Psoas muscle (tissue), 8 donors: ENCODE results near the gene NTRK2. TPM values are rescaled to one million over a fixed set of nuclear protein-coding genes. Genes with fewer than 3 reads are reported as not detected.

Experiments
- ATAC-seq, 4 donors: fragments of 200-7000 bp; cut with Tn5 transposase; one replicate each; pipeline ENCODE4 v1.9.1; 2020; ENCODE audit warnings: moderate library complexity in 3 of 4, mild to moderate bottlenecking in 2 of 4
- DNase-seq, 2 donors: peaks; one replicate each; pipeline ENCODE4 v3.0.0-alpha.2; 2020
- H3K27ac ChIP-seq: fragments of 200-600 bp; one replicate; pipeline ENCODE4 v1.8.0; 2022
- H3K27me3 ChIP-seq, 3 donors: fragments of 200-600 bp in 1 of 3; one replicate each; pipeline versions ENCODE4 v1.6.1 to v1.8.0; 2013 to 2022; ENCODE audit warnings: low read length in 2 of 3, mild to moderate bottlenecking in 2 of 3, moderate library complexity in 1 of 3; ENCODE audit not compliant: insufficient read depth in 3 of 3
- H3K36me3 ChIP-seq, 2 donors: fragments of 200-600 bp in 1 of 2; one replicate each; pipeline versions ENCODE4 v1.6.1 to v1.8.0; 2013 to 2022; ENCODE audit warnings: low read depth in 1 of 2, mild to moderate bottlenecking in 1 of 2, moderate library complexity in 1 of 2; ENCODE audit not compliant: insufficient read depth in 1 of 2
- H3K4me1 ChIP-seq: fragments of 200-600 bp; one replicate; pipeline ENCODE4 v1.8.0; 2022
- H3K4me3 ChIP-seq: fragments of 200-600 bp; one replicate; pipeline ENCODE4 v1.8.0; 2022; ENCODE audit warnings: mild to moderate bottlenecking
- H3K9me3 ChIP-seq: fragments of 200-600 bp; one replicate; pipeline ENCODE4 v1.8.0; 2022
- WGBS, 3 donors: extraction: QIAGEN DNeasy Blood & Tissue Kit; methylation state at CpG; one replicate each; pipeline versions ENCODE4 v1.1.6 to v1.1.7; 2013; 5-methylcytosine and 5-hydroxymethylcytosine counted together
- intact Hi-C, 2 donors: fragments of 100-400 bp; cut with DNase I; formaldehyde crosslinking; loops; one replicate each; pipeline versions ENCODE4 v1.11.0 to v1.14.2; 2022
- long read RNA-seq, 2 donors: library from polyadenylated mRNA; unstranded; transcript quantifications; one replicate each; pipeline ENCODE4 v2.0.0, GENCODE V29; 2021
- polyA plus RNA-seq, 3 donors: library from polyadenylated mRNA; stranded (reverse); fragments of 200-250 nt; gene quantifications; one replicate each; pipeline ENCODE4 v1.2.3, GENCODE V29; 2013
- total RNA-seq, 4 donors: library from RNA; stranded (reverse); fragmentation: NEBNext Ultra II Directional in 2 of 4; extraction: Animal tissue kit (Norgen Biotek cat#: 25700) in 2 of 4; gene quantifications; one replicate each; pipeline versions ENCODE4 v1.2.1 to v1.2.4, GENCODE V29; 2021 to 2023
- TF ChIP-seq, protein P1 (sequence below): fragments of 200-600 bp; IDR thresholded peaks from one replicate; pipeline ENCODE4 v1.8.0; 2022; ENCODE audit warnings: antibody characterized with exemption
- donor health status: healthy with polysubstance abuse.
- donor health status: DM: no; HTN: no; CAD: no; lungs with moderate emphysema.
- donor health status: Bipolar disorder and iron deficiency.
- donor health status: healthy.
- donor health status: DM: yes; HTN: yes; CAD: no.
- donor health status: DM: no; HTN: no; CAD: no.
- donor health status: DM: no; HTN: no; CAD: no.
- donor health status: DM: yes; HTN: yes; CAD: no.

The NTRK2 gene
- total RNA-seq (1 to 10 TPM; 1.1 to 3.6 (median 1.4) TPM), polyA plus RNA-seq (1 to 10 TPM in 1 of 3 donors, under 1 TPM in 2; 0.46 to 1.4 (median 0.65) TPM)
- long read RNA-seq, donor 1, full-length matches to known transcripts, result 2 of 2 reads
- long read RNA-seq, donor 1, partial matches to known transcripts, result 0 of 2 reads
- long read RNA-seq, donor 1, other reads (novel, unspliced or antisense), result 0 of 2 reads
- long read RNA-seq, donor 2, full-length matches to known transcripts, result 4 of 6 reads
- long read RNA-seq, donor 2, partial matches to known transcripts, result 1 of 6 reads
- long read RNA-seq, donor 2, other reads (novel, unspliced or antisense), result 1 of 6 reads

DNA sequence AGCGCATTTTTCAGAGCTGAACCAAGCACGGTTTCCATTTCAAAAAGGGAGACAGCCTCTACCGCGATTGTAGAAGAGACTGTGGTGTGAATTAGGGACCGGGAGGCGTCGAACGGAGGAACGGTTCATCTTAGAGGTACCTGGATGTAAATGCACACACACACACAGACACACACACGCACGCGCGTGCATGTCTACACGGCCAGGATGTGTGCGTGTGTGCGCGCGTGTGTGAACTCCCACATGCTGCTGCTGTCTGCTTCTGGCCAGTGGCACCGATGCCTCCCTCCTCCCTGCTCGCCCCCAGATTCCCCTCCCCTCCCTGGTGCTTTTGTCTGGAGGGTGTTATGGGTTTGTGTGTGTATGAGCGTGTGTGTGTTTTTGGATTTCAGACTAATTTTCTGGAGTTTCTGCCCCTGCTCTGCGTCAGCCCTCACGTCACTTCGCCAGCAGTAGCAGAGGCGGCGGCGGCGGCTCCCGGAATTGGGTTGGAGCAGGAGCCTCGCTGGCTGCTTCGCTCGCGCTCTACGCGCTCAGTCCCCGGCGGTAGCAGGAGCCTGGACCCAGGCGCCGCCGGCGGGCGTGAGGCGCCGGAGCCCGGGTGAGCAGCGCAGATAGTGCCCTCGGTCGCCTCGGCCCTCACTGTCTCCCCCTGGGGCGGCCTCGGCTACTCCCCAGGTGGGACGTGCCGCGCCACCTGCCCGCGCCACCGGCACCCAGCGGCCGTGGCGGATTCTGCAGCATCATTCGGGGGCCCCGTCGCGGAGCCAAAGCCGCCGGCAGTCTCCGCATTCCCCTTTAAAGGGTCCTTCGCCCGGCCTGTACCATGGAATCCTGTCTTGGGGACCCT is at the start of gene NTRK2:
NTRK2 (plus strand) TSS at position 442 of the 850 bp plus-strand sequence. CDS start 1,020 bp downstream, outside the sequence.
- peaks cover 2 to 60% (median 3%) of the 10 kb centered on the region in 3 donors for H3K27me3 ChIP-seq
- peak; percentile 15 to 33 (median 26) for ATAC-seq
- TF ChIP-seq, protein P1, sequence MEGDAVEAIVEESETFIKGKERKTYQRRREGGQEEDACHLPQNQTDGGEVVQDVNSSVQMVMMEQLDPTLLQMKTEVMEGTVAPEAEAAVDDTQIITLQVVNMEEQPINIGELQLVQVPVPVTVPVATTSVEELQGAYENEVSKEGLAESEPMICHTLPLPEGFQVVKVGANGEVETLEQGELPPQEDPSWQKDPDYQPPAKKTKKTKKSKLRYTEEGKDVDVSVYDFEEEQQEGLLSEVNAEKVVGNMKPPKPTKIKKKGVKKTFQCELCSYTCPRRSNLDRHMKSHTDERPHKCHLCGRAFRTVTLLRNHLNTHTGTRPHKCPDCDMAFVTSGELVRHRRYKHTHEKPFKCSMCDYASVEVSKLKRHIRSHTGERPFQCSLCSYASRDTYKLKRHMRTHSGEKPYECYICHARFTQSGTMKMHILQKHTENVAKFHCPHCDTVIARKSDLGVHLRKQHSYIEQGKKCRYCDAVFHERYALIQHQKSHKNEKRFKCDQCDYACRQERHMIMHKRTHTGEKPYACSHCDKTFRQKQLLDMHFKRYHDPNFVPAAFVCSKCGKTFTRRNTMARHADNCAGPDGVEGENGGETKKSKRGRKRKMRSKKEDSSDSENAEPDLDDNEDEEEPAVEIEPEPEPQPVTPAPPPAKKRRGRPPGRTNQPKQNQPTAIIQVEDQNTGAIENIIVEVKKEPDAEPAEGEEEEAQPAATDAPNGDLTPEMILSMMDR, result no peak
- peak; percentile 34 to 56 for DNase-seq
- peak within 1 kb of the TSS; percentile 61 for H3K4me3 ChIP-seq
- H3K9me3 ChIP-seq, result no peaks in the 10 kb centered on the region
- peaks cover 5% of the 10 kb centered on the region for H3K4me1 ChIP-seq
- H3K27ac ChIP-seq, result peak within 1 kb of the TSS; percentile 14
- H3K36me3 ChIP-seq, result no peaks in the 10 kb centered on the region
- 0 to 1% (median 1%) methylated on average over 65 to 69 of the region's 69 CpGs for WGBS, 3 donors
- intact Hi-C loops, result loop anchor here in 1 of 2 donors (10.0 kb wide), 1 partner anchor 955 kb away; no protein-coding TSS in a partner anchor

DNA sequence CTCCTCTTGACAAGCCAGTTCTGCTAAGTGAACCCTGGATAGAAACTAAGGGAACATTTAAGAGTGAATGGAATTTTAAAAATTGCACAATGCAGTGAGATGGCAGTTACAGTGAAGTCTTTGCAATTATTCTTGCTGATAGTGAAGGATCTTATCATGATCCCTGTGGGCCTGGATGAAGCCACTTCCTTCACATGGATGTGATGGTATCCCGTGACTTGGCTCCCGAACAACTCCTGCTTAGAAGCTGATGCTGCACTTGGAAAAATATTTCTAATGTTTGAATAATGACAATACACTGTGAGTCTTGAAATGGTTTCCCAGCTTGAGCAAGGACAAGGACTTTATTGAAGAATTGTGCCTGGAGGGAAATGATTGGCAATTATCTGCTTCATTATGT is 49.2 kb upstream of the NTRK2 start:
- no peaks in the 10 kb centered on the region for H3K9me3 ChIP-seq
- ATAC-seq (no peak), DNase-seq (peak in 1 of 2 donors; percentile 10)
- intact Hi-C loops, result no loop called here
- H3K4me3 ChIP-seq, result no peak overlapping the region
- no peaks in the 10 kb centered on the region for H3K27me3 ChIP-seq
- WGBS, 3 donors, result 80 to 82% (median 81%) methylated on average over 2 of the region's 2 CpGs
- no peak overlapping the region for H3K27ac ChIP-seq
- no peaks in the 10 kb centered on the region for H3K36me3 ChIP-seq
- H3K4me1 ChIP-seq, result no peaks in the 10 kb centered on the region
- TF ChIP-seq, protein P1, result no peak

DNA sequence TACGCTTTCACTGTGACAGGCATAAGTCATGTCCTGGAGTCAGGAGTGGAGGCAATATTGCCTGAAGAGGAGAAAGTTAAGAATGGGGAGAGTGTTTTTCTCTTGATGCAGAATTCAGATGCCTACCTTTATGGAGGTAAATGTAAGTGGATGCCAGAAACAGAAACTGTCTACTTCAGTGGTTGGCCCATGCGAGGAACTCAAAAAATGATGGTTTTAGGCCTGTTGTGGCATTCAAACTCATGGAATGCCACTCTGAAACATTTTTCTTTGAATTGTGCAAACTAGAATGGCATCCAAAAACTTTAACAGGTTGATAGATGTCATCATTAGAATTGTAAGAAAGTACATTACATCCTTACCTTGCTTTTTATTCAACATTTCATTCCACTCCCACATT is 47.7 kb upstream of the NTRK2 start:
- no peaks in the 10 kb centered on the region for H3K27me3 ChIP-seq
- TF ChIP-seq, protein P1, result no peak
- ATAC-seq (no peak), DNase-seq (no peak)
- no peak overlapping the region for H3K27ac ChIP-seq
- intact Hi-C loops, result no loop called here
- H3K36me3 ChIP-seq, result no peaks in the 10 kb centered on the region
- no peaks in the 10 kb centered on the region for H3K4me1 ChIP-seq
- H3K4me3 ChIP-seq, result no peak overlapping the region
- 94 to 98% (median 95%) methylated on average over 2 of the region's 2 CpGs for WGBS, 3 donors
- no peaks in the 10 kb centered on the region for H3K9me3 ChIP-seq

DNA sequence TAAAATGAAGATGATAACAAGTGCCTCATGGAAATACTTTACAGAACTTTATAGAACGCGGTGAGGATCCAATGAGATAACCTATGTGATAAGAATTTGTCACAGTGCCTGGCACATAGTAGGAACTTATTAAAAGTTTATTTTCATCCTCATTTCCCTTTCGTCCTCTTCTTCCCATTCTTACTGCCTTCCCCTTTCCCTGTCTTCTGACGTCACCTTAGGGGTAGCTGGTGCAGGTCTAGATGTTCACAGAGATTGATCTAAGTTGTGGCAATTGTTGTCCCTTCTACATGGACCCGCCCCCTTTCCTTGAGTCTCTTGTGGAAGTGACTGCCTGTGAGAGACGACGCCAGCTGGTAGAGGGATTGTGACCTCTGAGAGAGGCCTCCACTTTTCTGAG is 46.5 kb upstream of the NTRK2 start:
- no peak overlapping the region for H3K27ac ChIP-seq
- no peaks in the 10 kb centered on the region for H3K4me1 ChIP-seq
- H3K36me3 ChIP-seq, result no peaks in the 10 kb centered on the region
- ATAC-seq (no peak), DNase-seq (no peak)
- WGBS, 3 donors, result 77 to 82% (median 78%) methylated on average over 7 of the region's 7 CpGs
- no peaks in the 10 kb centered on the region for H3K27me3 ChIP-seq
- TF ChIP-seq, protein P1, result no peak
- H3K9me3 ChIP-seq, result no peaks in the 10 kb centered on the region
- intact Hi-C loops, result no loop called here
- no peak overlapping the region for H3K4me3 ChIP-seq
